HG03342 (cell line): Measurements from ENCODE around the gene B3GLCT.
A peak's percentile ranks its signal among the peaks of the same experiment; 100 is the strongest.
"Not testable (repeated sequence)": the region's sequence is repeated elsewhere in the genome, so short reads cannot be mapped to it uniquely, and the experiment has no call there.

ENCODE experiments used
- ATAC-seq: cut with Tn5 transposase; IDR thresholded peaks from one replicate; pipeline ENCODE4 v1.9.1; 2021; ENCODE audit warnings: mild to moderate bottlenecking, moderate library complexity; ENCODE audit not compliant: unreplicated experiment

B3GLCT gene

GRCh38 chr13:31182987-31183386 lies 16.8 kb upstream of the B3GLCT start:
- no peak for ATAC-seq

DNA sequence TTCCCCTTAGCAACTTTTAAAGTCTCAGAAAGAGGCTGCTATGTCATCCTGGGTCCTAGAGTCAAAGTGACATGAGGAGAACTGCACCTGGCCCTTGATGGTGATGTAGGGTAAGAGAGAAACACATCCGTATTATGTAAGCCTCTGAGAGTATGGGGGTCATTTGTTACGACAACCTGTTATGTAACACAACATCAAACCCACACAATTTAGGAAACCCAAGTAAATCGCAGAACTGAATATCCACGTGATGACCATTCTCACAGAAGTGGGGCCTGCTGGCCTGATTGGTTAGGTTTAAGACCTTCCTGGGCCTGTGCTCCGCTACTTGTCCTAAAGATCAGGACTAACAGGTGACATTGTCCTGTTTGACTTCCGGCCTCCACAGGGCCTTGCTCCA lies 15.3 kb upstream of the B3GLCT start:
- ATAC-seq, result no peak

GRCh38 chr13:31184981-31185645 lies 14.7 kb upstream of the B3GLCT start:
- no peak for ATAC-seq

DNA sequence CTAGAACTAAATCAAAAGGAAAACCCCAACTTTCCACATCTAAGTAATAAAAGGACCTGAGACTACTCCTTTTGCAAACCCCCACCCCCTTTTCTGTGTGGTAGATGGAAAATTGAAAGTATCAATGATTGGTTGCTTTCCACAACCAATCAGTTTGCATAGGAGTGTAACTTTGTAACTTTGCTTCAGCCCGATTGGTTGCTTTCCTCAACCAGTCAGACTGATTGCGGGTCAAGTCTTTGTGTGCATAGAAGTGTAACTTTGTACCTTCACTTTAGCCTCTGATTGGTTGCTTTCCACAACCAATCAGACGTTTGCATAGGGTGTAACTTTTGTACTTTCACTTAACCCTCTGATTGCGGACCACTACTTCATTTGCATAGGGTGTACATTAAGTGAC lies 8.0 kb upstream of the B3GLCT start:
- ATAC-seq, result no peak

- no peak for ATAC-seq
These were observed 7.5 kb upstream of the B3GLCT start for GRCh38 chr13:31192306-31192705.

DNA sequence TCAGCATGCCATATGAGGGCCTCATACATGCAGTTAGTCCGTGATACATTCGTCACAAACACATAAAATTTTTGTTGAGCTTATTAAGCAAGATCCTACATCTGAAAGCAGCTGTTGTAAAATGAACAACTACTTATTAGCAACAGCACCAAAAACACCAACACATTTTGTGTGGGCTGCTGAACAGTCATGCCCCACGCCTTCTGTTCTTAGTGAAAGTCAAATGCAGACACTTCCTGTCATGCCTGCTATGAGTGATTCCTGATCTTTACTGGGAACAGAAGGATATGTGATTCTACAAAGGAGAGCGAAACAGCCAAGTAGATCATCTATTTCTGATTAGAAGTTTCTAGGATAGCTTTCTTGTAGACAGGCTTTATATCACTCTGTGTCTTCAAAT lies 4.2 kb upstream of the B3GLCT start:
- no peak for ATAC-seq

DNA sequence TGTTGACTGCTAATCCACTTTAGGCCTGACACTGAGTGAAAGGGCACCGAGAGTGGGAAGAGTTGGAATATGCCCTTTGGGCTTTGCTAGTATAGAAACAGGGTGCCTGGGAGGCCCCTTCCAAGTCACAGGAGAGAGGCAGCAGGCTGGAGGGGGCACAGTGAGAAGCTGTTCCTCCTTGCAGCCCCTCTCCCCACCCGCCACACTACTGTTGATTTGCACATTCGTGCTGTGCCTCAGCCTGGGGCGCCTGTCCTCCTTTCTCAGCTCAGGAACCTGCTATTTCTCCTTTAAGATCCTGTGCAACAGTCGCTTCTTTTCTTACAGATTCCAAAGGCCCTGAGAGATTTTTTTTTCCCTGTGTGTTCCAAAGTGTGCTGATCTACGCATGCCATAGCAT lies 2.8 kb upstream of the B3GLCT start:
- ATAC-seq, result no peak

- ATAC-seq, result no peak
These were observed 1.3 kb upstream of the B3GLCT start for GRCh38 chr13:31198519-31198918.

GRCh38 chr13:31199527-31199848 lies 287 bp upstream of the B3GLCT start:
- ATAC-seq, result no peak

- peak; percentile 13 for ATAC-seq
These were observed 829 bp downstream of the B3GLCT start for GRCh38 chr13:31200637-31200971.

DNA sequence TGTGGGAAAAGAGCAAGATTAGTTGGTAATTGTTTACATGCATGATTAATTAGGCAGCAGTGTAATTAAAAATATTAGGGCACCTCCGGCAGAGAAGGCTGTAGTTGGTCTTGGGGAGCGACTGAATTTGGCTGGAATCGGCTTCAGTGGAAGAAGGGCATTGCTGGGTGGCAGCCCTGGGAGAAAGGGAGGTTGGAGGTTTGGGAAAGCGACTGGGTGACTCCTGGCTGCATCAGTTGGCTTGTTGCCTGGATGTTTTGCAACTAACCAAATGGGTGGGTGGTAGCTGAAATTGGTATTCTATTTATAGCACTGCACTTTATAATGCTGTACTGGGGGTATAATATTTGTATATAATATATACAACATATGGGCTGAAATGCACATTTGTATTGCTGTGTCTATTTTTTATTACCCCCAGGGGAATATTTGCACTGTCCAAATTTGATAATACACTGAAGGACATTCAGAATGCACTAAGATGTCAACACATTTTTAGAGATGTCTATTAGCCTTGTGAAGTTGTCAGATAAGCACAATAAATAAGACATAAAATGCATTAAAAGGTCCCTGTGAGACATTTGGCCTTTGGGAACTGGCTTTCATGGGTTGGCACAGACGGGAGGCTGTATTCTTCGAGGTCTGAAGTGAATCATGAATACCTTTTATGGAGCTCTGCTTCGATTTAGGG lies 1.7 kb downstream of the B3GLCT start:
- no peak for ATAC-seq

GRCh38 chr13:31204592-31204991 lies 4.8 kb downstream of the B3GLCT start:
- ATAC-seq, result no peak

GRCh38 chr13:31207661-31208552 lies 8.1 kb downstream of the B3GLCT start:
- no peak for ATAC-seq

DNA sequence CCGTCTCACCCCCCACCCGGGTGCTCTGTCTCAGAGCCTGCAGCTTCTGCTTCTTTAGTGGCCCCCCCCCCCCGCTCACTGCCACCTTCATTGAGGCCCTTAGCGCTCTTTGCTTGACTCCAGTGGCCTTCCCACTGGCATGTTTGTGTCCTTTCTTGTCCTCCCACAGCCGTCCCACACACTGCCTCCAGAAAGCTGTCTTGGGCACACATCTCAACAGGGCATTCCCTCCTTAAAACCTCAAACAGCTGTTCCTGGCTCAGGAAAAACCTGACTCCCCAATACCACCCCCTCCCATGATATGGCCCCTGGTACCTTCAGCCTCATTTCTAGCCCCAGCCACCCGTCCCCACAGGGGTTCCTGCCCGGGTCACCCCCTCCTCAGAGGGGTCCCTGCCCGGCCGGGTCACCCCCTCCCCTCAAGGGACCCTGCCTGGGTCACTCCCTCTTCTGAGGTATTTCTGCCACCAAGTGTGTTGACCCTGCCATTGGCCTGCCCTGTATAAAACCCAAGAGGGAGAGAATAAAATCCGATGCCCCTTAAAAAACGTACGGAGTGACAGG lies 8.9 kb downstream of the B3GLCT start:
- ATAC-seq, result no peak

DNA sequence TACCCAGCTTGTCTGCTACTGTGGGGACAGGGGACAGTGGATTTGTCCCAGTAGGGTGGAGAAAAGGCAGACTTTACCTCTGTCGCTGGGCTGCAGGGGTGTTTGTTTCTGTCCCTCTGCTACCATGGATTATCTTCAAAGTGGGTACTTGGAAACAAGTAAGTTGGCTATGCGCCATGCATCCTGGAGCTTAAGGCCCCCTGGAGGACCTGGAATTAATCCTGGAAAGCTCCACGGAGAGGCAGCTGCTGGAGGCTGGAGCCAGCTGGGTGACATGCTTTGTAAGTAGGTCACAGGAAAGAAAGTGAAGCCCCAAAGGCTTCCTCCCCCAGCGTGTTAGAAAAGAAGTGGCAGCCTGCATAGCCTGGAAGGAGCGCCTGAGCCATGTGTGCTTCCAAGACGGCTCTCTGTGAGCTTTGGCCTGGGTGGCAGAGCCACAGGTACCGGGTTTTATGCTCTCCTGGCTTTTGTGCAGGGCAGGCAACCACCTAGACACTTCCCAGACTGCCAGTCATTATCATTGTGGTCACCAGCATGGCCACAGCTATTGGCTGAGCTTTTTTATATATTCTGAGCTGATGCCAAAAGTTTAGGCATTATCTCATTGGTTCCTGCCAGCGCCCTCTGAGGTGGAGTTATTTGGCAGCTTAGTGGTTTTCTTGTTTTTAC lies 9.5 kb downstream of the B3GLCT start:
- ATAC-seq, result no peak

DNA sequence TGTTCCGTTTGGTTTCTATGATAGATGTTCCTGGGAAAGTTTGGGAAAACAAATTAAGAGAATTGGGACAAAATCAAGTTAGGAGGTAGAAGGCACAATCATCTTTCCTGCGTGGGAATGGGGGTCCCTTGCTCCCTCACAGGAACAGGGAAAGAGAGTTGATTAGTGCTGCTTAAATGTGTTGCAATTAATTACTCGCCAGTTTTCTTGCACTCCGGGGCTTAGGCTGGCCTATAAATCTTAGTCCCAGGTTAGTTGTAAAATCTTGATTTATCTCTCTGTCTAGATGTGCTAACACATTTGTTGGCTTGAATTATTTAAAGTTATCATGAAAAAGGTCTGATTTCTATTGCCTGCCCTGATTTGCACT lies 10.1 kb downstream of the B3GLCT start:
- ATAC-seq, result no peak

- no peak for ATAC-seq
These were observed 14.0 kb downstream of the B3GLCT start for GRCh38 chr13:31213651-31214289.

GRCh38 chr13:31214435-31214834 lies 14.7 kb downstream of the B3GLCT start:
- no peak for ATAC-seq

- ATAC-seq, result not testable (repeated sequence)
These were observed 17.1 kb downstream of the B3GLCT start for GRCh38 chr13:31216916-31217315.

GRCh38 chr13:31219909-31220598 lies 20.3 kb downstream of the B3GLCT start:
- ATAC-seq, result no peak
